K562 (cell line): ENCODE results near the gene PRKACA. TPM values are rescaled to one million over a fixed set of nuclear protein-coding genes. Genes with fewer than 3 reads are reported as not detected.

Experiments
- ATAC-seq: fragments of 200-7000 bp; cut with Tn5 transposase; 3 replicates; pipeline ENCODE4 v1.9.1; 2020; ENCODE audit warnings: moderate library complexity
- BruUV-seq: library from RNA; stranded (reverse); fragments of 400-500 nt; replicated peaks from 2 replicates; lab custom pipeline; 2021; lab: Mats Ljungman, UMichigan
- CTCF ChIA-PET: fragments of 300-600 bp; formaldehyde crosslinking; extraction: SDS; loops from one replicate; lab custom pipeline; 2021; ENCODE audit warnings: low intra/inter-chr PET ratio; lab: Yijun Ruan, JAX
- POLR2A ChIA-PET: fragments of 300-600, 350-650 bp; sonication (Branson Sonifier 250); formaldehyde crosslinking; extraction: SDS; loops from one replicate; lab custom pipeline; 2021; ENCODE audit warnings: antibody characterized with exemption, inconsistent platforms; lab: Yijun Ruan, JAX
- DNase-seq, 4 experiments: peaks; one replicate each; pipeline versions ENCODE4 v3.0.0 to v3.0.0-alpha.2; 2011 to 2018; ENCODE audit warnings: low spot score in 3 of 4, mixed read lengths in 3 of 4; ENCODE audit errors: extremely low read depth in 1 of 4
- FAIRE-seq: peaks from 2 replicates; lab custom pipeline; 2011; peaks lifted over from hg19 to GRCh38; lab: Jason Lieb, UNC
- H2AFZ ChIP-seq: 2 replicates; pipeline ENCODE4 v1.6.0; 2011; ENCODE audit warnings: low read depth, low read length, control low read depth, inconsistent platforms
- H3K27ac ChIP-seq: fragments of 200-600 bp; 3 replicates; pipeline ENCODE4 v1.8.0; 2011; ENCODE audit warnings: low read depth, mild to moderate bottlenecking, control low read depth, inconsistent platforms, low read length, moderate library complexity, mixed read lengths; ENCODE audit errors: extremely low read depth
- H3K27me3 ChIP-seq, 2 experiments: fragments of 300-600 bp in 1 of 2; 2 replicates in 1 of 2; 3 replicates in 1 of 2; pipeline versions ENCODE4 v1.6.0 to v1.8.0; 2011; ENCODE audit warnings: inconsistent platforms in 2 of 2, low read length in 2 of 2, mild to moderate bottlenecking in 1 of 2, mixed read lengths in 1 of 2, moderate library complexity in 1 of 2; ENCODE audit not compliant: control insufficient read depth in 2 of 2, insufficient read depth in 2 of 2
- H3K36me3 ChIP-seq: fragments of 300-600 bp; 3 replicates; pipeline ENCODE4 v1.8.0; 2011; ENCODE audit warnings: mild to moderate bottlenecking, low read length, inconsistent platforms; ENCODE audit not compliant: control insufficient read depth, insufficient read depth
- H3K4me1 ChIP-seq, 2 experiments: fragments of 200-600 bp in 1 of 2; replicated peaks in 1 of 2; 2 replicates in 1 of 2; 3 replicates in 1 of 2; pipeline versions ENCODE4 v1.5.1 to v1.8.0; 2011; ENCODE audit warnings: inconsistent platforms in 2 of 2, low read length in 2 of 2, mild to moderate bottlenecking in 1 of 2, mixed read lengths in 1 of 2, moderate library complexity in 1 of 2; ENCODE audit not compliant: control insufficient read depth in 2 of 2, insufficient read depth in 2 of 2
- H3K4me2 ChIP-seq: 2 replicates; pipeline ENCODE4 v1.6.1; 2011; ENCODE audit warnings: low read length, control low read depth, inconsistent platforms, mixed read lengths; ENCODE audit not compliant: insufficient read depth
- H3K4me3 ChIP-seq: fragments of 200-600 bp; sonication (generic), shearing (Covaris generic); 2 replicates; pipeline ENCODE4 v1.5.1; 2016; ENCODE audit warnings: control low read depth, inconsistent platforms
- H3K79me2 ChIP-seq: fragments of 200-600 bp; 3 replicates; pipeline ENCODE4 v1.8.0; 2011; ENCODE audit warnings: low read length, inconsistent platforms; ENCODE audit not compliant: control insufficient read depth, insufficient read depth
- H3K9ac ChIP-seq, 2 experiments: 2 replicates each; pipeline versions ENCODE4 v1.6.0 to v1.6.1; 2011; ENCODE audit warnings: low read depth in 2 of 2, low read length in 2 of 2, control low read depth in 1 of 2, inconsistent platforms in 1 of 2, mild to moderate bottlenecking in 1 of 2, mixed read lengths in 1 of 2; ENCODE audit not compliant: insufficient read depth in 1 of 2
- H3K9me1 ChIP-seq: one replicate; pipeline ENCODE4 v1.6.0; 2011; ENCODE audit warnings: inconsistent platforms, mild to moderate bottlenecking, low read length, moderate library complexity; ENCODE audit not compliant: control insufficient read depth, insufficient read depth
- H3K9me3 ChIP-seq: replicated peaks from 2 replicates; pipeline ENCODE4 v1.5.1; 2011; ENCODE audit warnings: low read depth, low read length, inconsistent platforms; ENCODE audit not compliant: control insufficient read depth, insufficient read depth
- H4K20me1 ChIP-seq: replicated peaks from 2 replicates; pipeline ENCODE4 v1.6.1; 2011; ENCODE audit warnings: low read length, inconsistent platforms, mixed read lengths; ENCODE audit not compliant: control insufficient read depth, insufficient read depth
- ARID2 ChIP-seq: fragments of 450-650 bp; IDR thresholded peaks from 2 replicates; pipeline ENCODE4 v1.6.1; 2017; ENCODE audit warnings: antibody characterized with exemption, mild to moderate bottlenecking
- GATAD2B ChIP-seq: fragments of 450-650 bp; IDR thresholded peaks from 2 replicates; pipeline ENCODE4 v1.6.1; 2017; ENCODE audit warnings: mild to moderate bottlenecking, borderline replicate concordance
- KLF6 ChIP-seq: fragments of 250-450 bp; sonication (Bioruptor Pico); IDR thresholded peaks from 2 replicates; pipeline ENCODE4 v1.4.0; 2020; ENCODE audit warnings: mild to moderate bottlenecking, moderate library complexity, borderline replicate concordance
- MBD2 ChIP-seq: sonication (generic); IDR thresholded peaks from 2 replicates; pipeline ENCODE4 v1.6.1; 2016; ENCODE audit warnings: low read depth, borderline replicate concordance
- RBM25 ChIP-seq: fragments of 200-400 bp; formaldehyde crosslinking; IDR thresholded peaks from 2 replicates; pipeline ENCODE4 v1.6.1; 2018; ENCODE audit warnings: low read length, low read depth, moderate library complexity; ENCODE audit not compliant: severe bottlenecking
- ZBTB7A ChIP-seq: IDR thresholded peaks from 2 replicates; pipeline ENCODE4 v1.6.1; 2011; ENCODE audit warnings: low read depth, mild to moderate bottlenecking, low read length, moderate library complexity, borderline replicate concordance; ENCODE audit not compliant: control insufficient read depth
- ZNF121 ChIP-seq: sonication (generic); formaldehyde crosslinking; conservative IDR thresholded peaks from 2 replicates; pipeline ENCODE4 v1.8.0; 2022; ENCODE audit warnings: missing genetic modification reagents
- WGBS: fragments of 100-300 bp; shearing (Covaris generic); methylation state at CpG from one replicate; pipeline ENCODE4 v1.1.6; 2016; ENCODE audit warnings: low coverage, mixed read lengths; ENCODE audit not compliant: insufficient coverage; ENCODE audit errors: missing lambda C conversion rate; 5-methylcytosine and 5-hydroxymethylcytosine counted together
- in situ Hi-C: fragments of 300-500 bp; cut with MboI; formaldehyde crosslinking; loops from 4 replicates; pipeline ENCODE4 v1.15.0; 2018; ENCODE audit warnings: inconsistent platforms, mixed read lengths
- intact Hi-C: fragments of 100-400 bp; cut with micrococcal nuclease; formaldehyde crosslinking; loops from 2 replicates; pipeline ENCODE4 v1.14.2; 2022
- polyA plus RNA-seq, 8 experiments: library from polyadenylated mRNA; depleted of rRNA in 4 of 8; stranded (reverse) in 5 of 8; unstranded in 3 of 8; fragments of >200 nt; fragmentation: Nextera tagmentation in 2 of 8; fragmentation: Illumina TruSeq in 1 of 8; extraction: Ambion mirVana in 2 of 8; extraction: Trizol in 1 of 8; gene quantifications; 2 replicates each; pipeline versions ENCODE4 v1.2.1 to v1.2.3, GENCODE V29; 2011 to 2014; ENCODE audit warnings: inconsistent platforms in 1 of 8, missing spikeins in 1 of 8
- total RNA-seq, 7 experiments: library from RNA; depleted of rRNA in 6 of 7; stranded (reverse); fragments of >200 nt in 6 of 7; fragmentation: Illumina TruSeq in 2 of 7; extraction: Trizol in 2 of 7; gene quantifications; 2 replicates each; pipeline versions ENCODE4 v1.2.1 to v1.2.3, GENCODE V29; 2011 to 2021; ENCODE audit warnings: low replicate concordance in 1 of 7
- TF ChIP-seq, protein P1 (sequence below), 3 experiments: fragments of 200-800 bp in 1 of 3; sonication (Bioruptor generic) in 1 of 3; sonication (generic) in 1 of 3; formaldehyde crosslinking in 1 of 3; IDR thresholded peaks; 2 replicates each; pipeline versions ENCODE4 v1.6.1 to v1.8.0; 2016 to 2022; ENCODE audit warnings: mild to moderate bottlenecking in 2 of 3, missing compliant biosample characterization in 2 of 3, missing genetic modification characterization in 2 of 3, missing genetic modification reagents in 1 of 3
- TF ChIP-seq, protein P2 (sequence below), 2 experiments: fragments of 450-650 bp; formaldehyde crosslinking in 1 of 2; IDR thresholded peaks; 2 replicates each; pipeline versions ENCODE4 v1.4.0 to v1.6.1; 2014 to 2020; ENCODE audit warnings: mild to moderate bottlenecking in 2 of 2, borderline replicate concordance in 1 of 2, low read depth in 1 of 2

The PRKACA gene
- total and polyA plus RNA-seq, 9 of the 15 experiments (the other 6 are each of a cell fraction or from before 2014, with no cell fraction given): 1.2 to 63.1 (median 13.0) TPM

DNA sequence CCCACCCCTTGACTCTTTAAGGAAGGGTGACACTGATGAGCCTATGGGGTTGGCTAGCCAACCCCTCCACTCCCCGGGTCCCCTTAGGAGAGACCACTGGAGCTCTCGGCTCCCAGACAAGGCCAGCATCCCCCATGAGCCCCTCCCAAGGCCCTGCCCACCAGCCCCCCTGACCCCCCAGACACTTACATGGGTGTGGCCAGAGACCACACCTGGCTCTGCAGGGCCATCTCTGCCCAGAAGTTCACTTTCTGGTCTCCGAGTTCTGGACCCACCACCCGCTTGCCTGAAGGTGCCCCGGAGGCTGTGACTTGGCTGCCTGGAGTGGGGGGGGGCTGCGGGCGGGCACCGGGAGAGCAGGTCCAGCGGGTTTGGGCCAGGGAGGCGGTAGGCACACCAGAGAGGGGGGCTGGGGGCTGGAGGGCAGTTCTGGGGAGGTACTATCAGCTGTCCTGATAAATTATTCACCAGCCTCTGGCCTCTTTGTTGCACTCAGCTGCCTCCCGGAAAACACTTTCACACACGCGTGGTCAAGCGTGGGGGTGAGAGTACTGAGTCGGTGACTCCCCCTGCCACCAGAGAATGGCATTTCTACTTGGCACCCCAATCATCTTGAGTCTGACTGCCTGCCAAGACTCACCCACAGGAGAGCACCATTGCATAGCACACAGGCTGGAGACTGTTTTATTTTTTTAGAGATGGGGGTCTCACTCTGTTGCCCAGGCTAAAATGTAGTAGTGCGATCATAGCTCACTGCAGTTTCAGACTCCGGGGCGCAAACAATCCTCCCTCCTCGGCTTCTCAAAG lies 55.6 kb downstream of the PRKACA start, which contains the start of gene PALM3:
Gene PALM3 (minus strand): TSS at position 326 of the 807 bp plus-strand sequence. CDS start 96 bp downstream, at position 230.
- no peaks in the 10 kb centered on the region for H4K20me1 ChIP-seq
- no peaks in the 10 kb centered on the region for H3K36me3 ChIP-seq
- WGBS: 72% methylated on average over 18 of the region's 19 CpGs
- no peak within 1 kb of the TSS for H3K4me3 ChIP-seq
- POLR2A ChIA-PET: interaction anchor here (1.1 to 1.2 kb wide), 2 partner anchors 8 to 155 kb away, joined by 3 to 5 read pairs; no protein-coding TSS in a partner anchor
- peak in 2 of 4 experiments; percentile 4 to 5 for DNase-seq
- H3K9ac ChIP-seq: peak within 1 kb of the TSS; percentile 27 to 49; a peak in 3 of 4 replicates
- H3K79me2 ChIP-seq: no peaks in the 10 kb centered on the region
- H3K9me3 ChIP-seq: no peaks in the 10 kb centered on the region
- peaks cover 36 to 43% of the 10 kb centered on the region in 2 experiments for H3K4me1 ChIP-seq
- H2AFZ ChIP-seq: peak within 1 kb of the TSS; percentile 95
- peak within 1 kb of the TSS; percentile 65; the same call in 2 of the 3 replicates for H3K27ac ChIP-seq
- no peak for ATAC-seq
- no peaks in the 10 kb centered on the region for H3K9me1 ChIP-seq
- BruUV-seq: no TSS peak
- no peaks in the 10 kb centered on the region for H3K27me3 ChIP-seq
- in situ Hi-C loops (loop anchor here (25.0 kb wide), 1 partner anchor 475 kb away; no protein-coding TSS in a partner anchor), intact Hi-C loops (no loop called here)
- CTCF ChIA-PET: no interaction called here
- TF ChIP-seq ZBTB7A (0 out of 2 replicates have a peak, but pooled peaks have one; percentile 33), RBM25 (peak; percentile 52), GATAD2B (no peak), MBD2 (no peak), ZNF121 (CRISPR knock-in tag) (peak; percentile 76), KLF6 (CRISPR knock-in tag) (no peak), ARID2 (no peak)
- TF ChIP-seq, protein P1, sequence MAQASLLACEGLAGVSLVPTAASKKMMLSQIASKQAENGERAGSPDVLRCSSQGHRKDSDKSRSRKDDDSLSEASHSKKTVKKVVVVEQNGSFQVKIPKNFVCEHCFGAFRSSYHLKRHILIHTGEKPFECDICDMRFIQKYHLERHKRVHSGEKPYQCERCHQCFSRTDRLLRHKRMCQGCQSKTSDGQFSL (CRISPR knock-in tag; IDR thresholded peaks at IDR 0.05): no peak
- TF ChIP-seq, protein P1 (tag; IDR thresholded peaks at IDR 0.05): 0 out of 4 replicates have a peak, but pooled peaks of 1 of the 2 experiments have one; percentile 12
- TF ChIP-seq, protein P2, sequence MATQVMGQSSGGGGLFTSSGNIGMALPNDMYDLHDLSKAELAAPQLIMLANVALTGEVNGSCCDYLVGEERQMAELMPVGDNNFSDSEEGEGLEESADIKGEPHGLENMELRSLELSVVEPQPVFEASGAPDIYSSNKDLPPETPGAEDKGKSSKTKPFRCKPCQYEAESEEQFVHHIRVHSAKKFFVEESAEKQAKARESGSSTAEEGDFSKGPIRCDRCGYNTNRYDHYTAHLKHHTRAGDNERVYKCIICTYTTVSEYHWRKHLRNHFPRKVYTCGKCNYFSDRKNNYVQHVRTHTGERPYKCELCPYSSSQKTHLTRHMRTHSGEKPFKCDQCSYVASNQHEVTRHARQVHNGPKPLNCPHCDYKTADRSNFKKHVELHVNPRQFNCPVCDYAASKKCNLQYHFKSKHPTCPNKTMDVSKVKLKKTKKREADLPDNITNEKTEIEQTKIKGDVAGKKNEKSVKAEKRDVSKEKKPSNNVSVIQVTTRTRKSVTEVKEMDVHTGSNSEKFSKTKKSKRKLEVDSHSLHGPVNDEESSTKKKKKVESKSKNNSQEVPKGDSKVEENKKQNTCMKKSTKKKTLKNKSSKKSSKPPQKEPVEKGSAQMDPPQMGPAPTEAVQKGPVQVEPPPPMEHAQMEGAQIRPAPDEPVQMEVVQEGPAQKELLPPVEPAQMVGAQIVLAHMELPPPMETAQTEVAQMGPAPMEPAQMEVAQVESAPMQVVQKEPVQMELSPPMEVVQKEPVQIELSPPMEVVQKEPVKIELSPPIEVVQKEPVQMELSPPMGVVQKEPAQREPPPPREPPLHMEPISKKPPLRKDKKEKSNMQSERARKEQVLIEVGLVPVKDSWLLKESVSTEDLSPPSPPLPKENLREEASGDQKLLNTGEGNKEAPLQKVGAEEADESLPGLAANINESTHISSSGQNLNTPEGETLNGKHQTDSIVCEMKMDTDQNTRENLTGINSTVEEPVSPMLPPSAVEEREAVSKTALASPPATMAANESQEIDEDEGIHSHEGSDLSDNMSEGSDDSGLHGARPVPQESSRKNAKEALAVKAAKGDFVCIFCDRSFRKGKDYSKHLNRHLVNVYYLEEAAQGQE (IDR thresholded peaks at IDR 0.05; ENCODE audit: borderline replicate concordance): no peak
- TF ChIP-seq, protein P2 (CRISPR knock-in tag; IDR thresholded peaks at IDR 0.05; ENCODE audit: low read depth): no peak
- peak within 1 kb of the TSS; percentile 52 for H3K4me2 ChIP-seq
- no peak for FAIRE-seq
